Subcutaneous adipose tissue (tissue), 4 donors: Measurements from ENCODE around the gene MRM3. TPM values are rescaled to one million over a fixed set of nuclear protein-coding genes. Genes with fewer than 3 reads are reported as not detected.

Source experiments
- total RNA-seq, 4 donors: library from RNA; depleted of rRNA; stranded (reverse); fragments of >200 nt; gene quantifications; one replicate each; pipeline ENCODE4 v1.1.0, GENCODE V29; 2016
- TF ChIP-seq, protein P1 (sequence below): fragments of 450-650 bp; IDR thresholded peaks from one replicate; pipeline ENCODE4 v1.5.1; 2016; ENCODE audit warnings: low read depth, mild to moderate bottlenecking, control low read depth, antibody characterized with exemption, moderate library complexity

MRM3 gene
- total RNA-seq, 4 donors from 2014 or later: 12.4 to 22.8 (median 15.5) TPM

DNA sequence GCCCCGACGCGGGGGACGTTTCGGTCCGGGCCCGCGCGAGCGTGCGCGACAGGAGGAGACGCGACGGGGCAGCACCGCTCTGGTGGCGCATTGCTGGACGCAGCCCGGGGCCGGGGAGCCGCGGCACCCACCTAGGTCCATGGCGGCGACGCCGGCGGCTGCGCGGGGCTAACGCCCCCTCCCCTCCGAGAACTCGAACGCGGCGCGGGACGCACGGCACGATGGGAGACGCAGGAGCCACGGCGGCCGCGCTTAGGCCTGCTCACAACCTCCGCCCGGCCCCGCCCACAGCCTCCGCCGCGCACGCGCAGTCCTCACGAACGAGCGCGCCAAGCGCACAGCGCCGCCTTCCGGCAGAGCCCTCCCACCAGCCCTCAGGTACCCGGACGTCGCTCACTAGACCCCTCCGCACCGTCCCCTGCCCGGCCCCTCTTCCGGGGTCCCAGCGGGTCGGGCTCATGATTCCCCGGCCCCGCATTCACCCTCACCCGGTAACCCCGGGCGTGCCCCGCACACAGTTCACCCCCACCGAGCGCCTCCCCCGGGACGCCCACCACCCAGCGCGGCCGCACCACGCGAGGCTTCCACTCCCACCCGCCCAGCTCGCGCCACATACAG lies 30.0 kb upstream of the MRM3 start, which contains the start of gene GEMIN4:
GEMIN4 (minus strand) TSS at position 263 of the 618 bp plus-strand sequence; CDS start at position 141, 122 bp downstream.
- TF ChIP-seq, protein P1, sequence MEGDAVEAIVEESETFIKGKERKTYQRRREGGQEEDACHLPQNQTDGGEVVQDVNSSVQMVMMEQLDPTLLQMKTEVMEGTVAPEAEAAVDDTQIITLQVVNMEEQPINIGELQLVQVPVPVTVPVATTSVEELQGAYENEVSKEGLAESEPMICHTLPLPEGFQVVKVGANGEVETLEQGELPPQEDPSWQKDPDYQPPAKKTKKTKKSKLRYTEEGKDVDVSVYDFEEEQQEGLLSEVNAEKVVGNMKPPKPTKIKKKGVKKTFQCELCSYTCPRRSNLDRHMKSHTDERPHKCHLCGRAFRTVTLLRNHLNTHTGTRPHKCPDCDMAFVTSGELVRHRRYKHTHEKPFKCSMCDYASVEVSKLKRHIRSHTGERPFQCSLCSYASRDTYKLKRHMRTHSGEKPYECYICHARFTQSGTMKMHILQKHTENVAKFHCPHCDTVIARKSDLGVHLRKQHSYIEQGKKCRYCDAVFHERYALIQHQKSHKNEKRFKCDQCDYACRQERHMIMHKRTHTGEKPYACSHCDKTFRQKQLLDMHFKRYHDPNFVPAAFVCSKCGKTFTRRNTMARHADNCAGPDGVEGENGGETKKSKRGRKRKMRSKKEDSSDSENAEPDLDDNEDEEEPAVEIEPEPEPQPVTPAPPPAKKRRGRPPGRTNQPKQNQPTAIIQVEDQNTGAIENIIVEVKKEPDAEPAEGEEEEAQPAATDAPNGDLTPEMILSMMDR: no peak

DNA sequence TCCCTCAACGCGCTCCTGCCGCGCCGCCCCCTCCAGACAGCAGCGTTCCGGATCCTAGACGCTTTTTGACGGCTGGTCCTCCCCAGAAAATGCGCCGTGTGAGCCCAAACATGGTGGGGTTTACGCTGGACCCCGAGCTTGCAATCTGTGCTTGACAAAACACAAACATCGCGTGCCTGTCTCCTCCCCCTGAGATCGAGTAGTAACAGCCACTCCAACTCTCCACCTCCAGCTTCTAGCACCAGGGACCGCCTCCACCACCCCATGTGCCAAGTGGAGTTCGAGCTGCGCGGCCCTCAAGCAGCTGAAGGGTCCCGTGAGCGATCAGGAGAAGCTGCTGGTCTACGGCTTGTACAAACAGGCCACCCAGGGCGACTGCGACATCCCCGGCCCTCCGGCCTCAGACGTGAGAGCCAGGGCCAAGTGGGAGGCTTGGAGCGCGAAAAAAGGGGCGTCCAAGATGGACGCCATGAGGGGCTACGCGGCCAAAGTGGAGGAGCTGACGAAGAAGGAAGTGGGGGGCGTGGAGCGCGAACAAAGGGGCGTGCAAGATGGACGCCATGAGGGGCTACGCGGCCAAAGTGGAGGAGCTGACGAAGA lies 29.4 kb upstream of the MRM3 start:
- TF ChIP-seq, protein P1: no peak

DNA sequence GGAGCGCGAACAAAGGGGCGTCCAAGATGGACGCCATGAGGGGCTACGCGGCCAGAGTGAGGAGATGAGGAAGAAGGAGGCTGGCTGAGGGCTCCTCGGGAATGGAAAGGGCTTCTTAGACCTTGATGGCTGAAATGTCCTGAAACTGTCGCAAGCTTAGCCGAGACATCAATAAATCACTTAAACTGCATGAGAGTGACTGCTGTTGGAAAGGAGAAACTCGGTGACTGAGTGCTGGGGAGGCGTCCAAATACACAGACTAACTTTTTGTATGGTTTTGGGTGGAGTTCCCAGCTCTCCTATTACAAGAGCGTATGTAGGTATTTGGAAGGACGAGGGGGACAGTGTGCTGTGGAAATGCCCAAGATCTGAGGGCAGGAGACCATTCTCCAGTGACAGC lies 28.7 kb upstream of the MRM3 start:
- TF ChIP-seq, protein P1: no peak

DNA sequence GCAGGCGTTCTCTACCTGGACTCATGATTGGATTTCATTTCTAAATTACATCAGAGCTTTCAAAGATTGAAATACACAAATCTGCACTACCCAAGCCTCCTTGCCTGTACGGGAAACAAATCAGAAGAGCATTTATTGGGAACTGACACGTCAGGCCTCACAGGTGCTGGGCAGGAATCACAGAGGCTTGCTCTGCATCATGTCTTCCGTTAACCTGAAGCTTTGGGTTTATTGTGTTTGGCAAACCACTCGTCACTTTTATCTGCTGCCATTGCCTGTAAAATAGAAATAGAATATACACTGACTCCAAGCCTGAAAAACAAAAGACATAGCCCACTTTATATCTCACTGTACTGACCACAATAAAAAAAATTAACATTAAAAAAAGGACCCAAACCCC lies 22.2 kb upstream of the MRM3 start:
- TF ChIP-seq, protein P1: no peak

DNA sequence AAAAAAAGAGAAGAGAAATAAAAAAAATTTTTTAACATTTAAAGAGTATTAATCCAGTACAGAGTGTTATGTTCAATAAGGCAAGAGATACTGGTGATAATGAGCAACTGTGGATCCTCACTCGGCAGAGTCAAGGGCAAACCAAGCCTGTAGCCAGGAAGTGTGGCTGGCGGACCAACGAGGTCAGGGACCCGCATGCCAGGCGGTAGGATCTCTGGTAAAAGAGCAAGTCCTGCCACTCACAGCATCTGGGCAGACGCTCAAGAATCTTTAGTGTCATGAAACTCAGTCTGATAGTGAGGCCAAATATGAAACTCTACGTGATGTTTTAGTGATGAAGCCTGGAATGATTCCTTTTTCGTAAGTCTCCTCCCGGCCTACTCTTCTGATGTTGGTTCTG lies 21.8 kb upstream of the MRM3 start:
- TF ChIP-seq, protein P1: no peak

DNA sequence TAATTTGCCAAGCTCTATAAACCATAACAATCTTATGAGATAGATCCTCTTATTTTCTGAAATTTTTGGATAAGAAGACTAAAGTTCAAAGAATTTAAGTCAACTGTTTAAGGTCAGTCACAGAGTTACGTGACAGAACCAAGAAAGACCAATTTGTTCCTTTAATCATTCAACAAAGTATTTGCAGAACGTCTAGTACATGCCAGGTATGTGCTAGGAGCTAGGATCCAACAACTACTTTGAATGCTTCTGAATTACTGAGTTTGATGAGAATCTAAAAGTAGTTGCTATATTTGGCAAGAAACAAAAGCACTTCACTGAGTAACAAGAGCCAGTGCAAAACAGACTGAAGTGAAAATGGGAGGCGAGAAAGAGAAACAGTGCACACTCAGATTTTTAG lies 15.1 kb upstream of the MRM3 start:
- TF ChIP-seq, protein P1: no peak

DNA sequence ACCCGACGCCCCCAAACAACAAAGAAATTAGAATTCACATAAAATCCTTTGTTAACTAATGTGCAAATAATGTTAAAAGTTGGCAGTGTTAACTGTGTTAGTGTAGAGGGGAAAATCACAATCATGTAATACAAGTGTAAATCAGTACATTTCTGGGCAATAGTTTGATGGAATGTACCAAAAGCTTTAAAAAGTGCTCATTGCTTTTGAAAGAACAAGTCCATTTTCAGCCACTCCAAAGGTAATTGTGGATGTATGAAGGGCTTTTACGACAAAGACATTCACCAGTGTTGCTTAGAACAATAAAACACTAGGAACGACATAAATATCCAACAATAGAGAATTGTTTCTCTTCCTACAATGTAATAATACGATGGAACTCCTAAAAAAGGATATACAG lies 9.1 kb upstream of the MRM3 start:
- TF ChIP-seq, protein P1: no peak
